ENCODE data around the gene CREG2. TPM values are rescaled to one million over a fixed set of nuclear protein-coding genes. Genes with fewer than 3 reads are reported as not detected.

Gene CREG2
- total and polyA plus RNA-seq, 4 experiments from 2014 or later = 0.32 TPM; not detected in 3

- H3K27ac ChIP-seq (ENCODE audit: low read depth, low read length) = no peak overlapping the region
- no peaks in the 10 kb centered on the region for H3K36me3 Mint-ChIP-seq
- peaks cover 22 to 33% (median 30%) of the 10 kb centered on the region in 4 donors for H3K4me1 Mint-ChIP-seq
- no peak overlapping the region for H3K4me3 ChIP-seq (ENCODE audit: low read length in 2 of 2)
- ChIA-PET CTCF (ENCODE audit: partially characterized antibody) (interaction anchor here (0.7 to 8.5 kb wide), 43 partner anchors 9 to 899 kb away, joined by 3 to 124 read pairs (median 6); partner anchors contain the start of genes CREG2 and RNF149), POLR2A (ENCODE audit: partially characterized antibody) (interaction anchor here (1.0 to 2.6 kb wide), 6 partner anchors 10 to 33 kb away, joined by 3 to 18 read pairs (median 9); partner anchors contain the start of gene RNF149)
- peaks cover 0 to 4% (median 0%) of the 10 kb centered on the region in 8 donors for H3K9me3 Mint-ChIP-seq
- H3K4me1 ChIP-seq (ENCODE audit: insufficient read depth, low read length) = peaks cover 26% of the 10 kb centered on the region
- H3K27me3 Mint-ChIP-seq = no peaks in the 10 kb centered on the region
- no peaks in the 10 kb centered on the region for H3K36me3 ChIP-seq (ENCODE audit: insufficient read depth, low read length)
- H3K27ac Mint-ChIP-seq = peak overlapping the region in 4 of 7 donors; percentile 25 to 65 (median 56)
- H3K9me3 ChIP-seq (ENCODE audit: control insufficient read depth in 1 of 2, low read length in 2 of 2) = no peaks in the 10 kb centered on the region
- peak in 1 of 5 donors; percentile 15 for DNase-seq
- no peaks in the 10 kb centered on the region for H3K27me3 ChIP-seq (ENCODE audit: insufficient read depth, low read length)
- peak overlapping the region in 7 of 8 donors; percentile 3 to 83 (median 58) for H3K4me3 Mint-ChIP-seq
- intact Hi-C loops (cut with micrococcal nuclease) = no loop called here
Measured at GRCh38 chr2:101341421-101341820, 45.9 kb downstream of the CREG2 start.

- H3K27me3 ChIP-seq (ENCODE audit: insufficient read depth, low read length) = no peaks in the 10 kb centered on the region
- H3K9me3 ChIP-seq (ENCODE audit: control insufficient read depth in 1 of 2, low read length in 2 of 2) = no peaks in the 10 kb centered on the region
- no peaks in the 10 kb centered on the region for H3K36me3 Mint-ChIP-seq
- H3K27ac Mint-ChIP-seq = peak overlapping the region in 1 of 7 donors; percentile 10
- H3K4me3 ChIP-seq (ENCODE audit: low read length in 2 of 2) = no peak overlapping the region
- DNase-seq = no peak
- H3K27ac ChIP-seq (ENCODE audit: low read depth, low read length) = no peak overlapping the region
- no peaks in the 10 kb centered on the region for H3K27me3 Mint-ChIP-seq
- H3K4me1 ChIP-seq (ENCODE audit: insufficient read depth, low read length) = peaks cover 26% of the 10 kb centered on the region
- intact Hi-C loops (cut with micrococcal nuclease) = no loop called here
- CTCF ChIA-PET (ENCODE audit: partially characterized antibody) = interaction anchor here (1.0 to 8.5 kb wide), 10 partner anchors 9 to 48 kb away, joined by 3 to 124 read pairs (median 20); partner anchors contain the start of gene CREG2
- H3K9me3 Mint-ChIP-seq = peaks cover 0 to 4% (median 0%) of the 10 kb centered on the region in 8 donors
- POLR2A ChIA-PET (ENCODE audit: partially characterized antibody) = interaction anchor here (0.7 to 1.1 kb wide), 3 partner anchors 9 to 11 kb away, joined by 3 read pairs; no protein-coding TSS in a partner anchor
- peak overlapping the region in 1 of 8 donors; percentile 5 for H3K4me3 Mint-ChIP-seq
- no peaks in the 10 kb centered on the region for H3K36me3 ChIP-seq (ENCODE audit: insufficient read depth, low read length)
- H3K4me1 Mint-ChIP-seq = peaks cover 22 to 33% (median 30%) of the 10 kb centered on the region in 4 donors
Measured at GRCh38 chr2:101340141-101340551, 47.2 kb downstream of the CREG2 start.

- POLR2A ChIA-PET (ENCODE audit: partially characterized antibody) = no interaction called here
- Mint-ChIP-seq H3K36me3 (no peaks in the 10 kb centered on the region), H3K4me3 (no peak overlapping the region), H3K27me3 (no peaks in the 10 kb centered on the region), H3K27ac (no peak overlapping the region), H3K9me3 (peaks cover 0 to 4% (median 0%) of the 10 kb centered on the region in 8 donors), H3K4me1 (peaks cover 22 to 33% (median 29%) of the 10 kb centered on the region in 4 donors)
- H3K27me3 ChIP-seq (ENCODE audit: insufficient read depth, low read length) = no peaks in the 10 kb centered on the region
- no peaks in the 10 kb centered on the region for H3K9me3 ChIP-seq (ENCODE audit: control insufficient read depth in 1 of 2, low read length in 2 of 2)
- no peak overlapping the region for H3K4me3 ChIP-seq (ENCODE audit: low read length in 2 of 2)
- CTCF ChIA-PET (ENCODE audit: partially characterized antibody) = interaction anchor here (0.7 to 8.5 kb wide), 5 partner anchors 9 to 49 kb away, joined by 3 to 124 read pairs (median 3); partner anchors contain the start of gene CREG2
- peaks cover 26% of the 10 kb centered on the region for H3K4me1 ChIP-seq (ENCODE audit: insufficient read depth, low read length)
- DNase-seq = no peak
- no peak overlapping the region for H3K27ac ChIP-seq (ENCODE audit: low read depth, low read length)
- intact Hi-C loops (cut with micrococcal nuclease) = no loop called here
- no peaks in the 10 kb centered on the region for H3K36me3 ChIP-seq (ENCODE audit: insufficient read depth, low read length)
Measured at GRCh38 chr2:101339266-101339880, 47.9 kb downstream of the CREG2 start.

GRCh38 chr2:101337877-101338276 lies 49.4 kb downstream of the CREG2 start:
- Mint-ChIP-seq H3K27me3 (no peaks in the 10 kb centered on the region), H3K27ac (peak overlapping the region in 1 of 7 donors; percentile 33), H3K4me3 (no peak overlapping the region), H3K9me3 (peaks cover 0 to 4% (median 0%) of the 10 kb centered on the region in 8 donors), H3K36me3 (no peaks in the 10 kb centered on the region), H3K4me1 (peaks cover 21 to 42% (median 27%) of the 10 kb centered on the region in 4 donors)
- ChIA-PET CTCF (ENCODE audit: partially characterized antibody) (interaction anchor here (1.0 to 1.2 kb wide), 3 partner anchors 9 to 24 kb away, joined by 3 to 5 read pairs (median 4); no protein-coding TSS in a partner anchor), POLR2A (ENCODE audit: partially characterized antibody) (no interaction called here)
- H3K27ac ChIP-seq (ENCODE audit: low read depth, low read length) = no peak overlapping the region
- H3K4me1 ChIP-seq (ENCODE audit: insufficient read depth, low read length) = peaks cover 38% of the 10 kb centered on the region
- no peaks in the 10 kb centered on the region for H3K36me3 ChIP-seq (ENCODE audit: insufficient read depth, low read length)
- no peak for DNase-seq
- H3K4me3 ChIP-seq (ENCODE audit: low read length in 2 of 2) = no peak overlapping the region
- no peaks in the 10 kb centered on the region for H3K27me3 ChIP-seq (ENCODE audit: insufficient read depth, low read length)
- no peaks in the 10 kb centered on the region for H3K9me3 ChIP-seq (ENCODE audit: control insufficient read depth in 1 of 2, low read length in 2 of 2)
- intact Hi-C loops (cut with micrococcal nuclease) = no loop called here

GRCh38 chr2:101332885-101333766 lies 54.2 kb downstream of the CREG2 start:
- H3K4me1 Mint-ChIP-seq = peaks cover 6 to 33% (median 10%) of the 10 kb centered on the region in 4 donors
- no peaks in the 10 kb centered on the region for H3K36me3 ChIP-seq (ENCODE audit: insufficient read depth, low read length)
- peak overlapping the region in 2 of 8 donors; percentile 26 to 35 for H3K4me3 Mint-ChIP-seq
- H3K9me3 Mint-ChIP-seq = peaks cover 0 to 4% (median 0%) of the 10 kb centered on the region in 8 donors
- intact Hi-C loops (cut with micrococcal nuclease) = no loop called here
- POLR2A ChIA-PET (ENCODE audit: partially characterized antibody) = interaction anchor here (0.7 to 7.7 kb wide), 4 partner anchors 15 to 26 kb away, joined by 3 to 247 read pairs (median 4); partner anchors contain the start of gene RNF149
- no peaks in the 10 kb centered on the region for H3K27me3 Mint-ChIP-seq
- H3K27me3 ChIP-seq (ENCODE audit: insufficient read depth, low read length) = no peaks in the 10 kb centered on the region
- no peaks in the 10 kb centered on the region for H3K36me3 Mint-ChIP-seq
- peaks cover 60% of the 10 kb centered on the region for H3K4me1 ChIP-seq (ENCODE audit: insufficient read depth, low read length)
- H3K27ac Mint-ChIP-seq = peak overlapping the region in 3 of 7 donors; percentile 38 to 87 (median 76)
- no peak for DNase-seq
- no peaks in the 10 kb centered on the region for H3K9me3 ChIP-seq (ENCODE audit: control insufficient read depth in 1 of 2, low read length in 2 of 2)
- no peak overlapping the region for H3K4me3 ChIP-seq (ENCODE audit: low read length in 2 of 2)
- no peak overlapping the region for H3K27ac ChIP-seq (ENCODE audit: low read depth, low read length)
- CTCF ChIA-PET (ENCODE audit: partially characterized antibody) = interaction anchor here (0.8 to 6.7 kb wide), 7 partner anchors 9 to 498 kb away, joined by 3 to 64 read pairs (median 7); partner anchors contain the start of genes CREG2 and RNF149

GRCh38 chr2:101331202-101331601 lies 56.1 kb downstream of the CREG2 start:
- no peak for DNase-seq
- no peaks in the 10 kb centered on the region for H3K9me3 ChIP-seq (ENCODE audit: control insufficient read depth in 1 of 2, low read length in 2 of 2)
- peak overlapping the region in 2 of 7 donors; percentile 69 to 88 for H3K27ac Mint-ChIP-seq
- no peaks in the 10 kb centered on the region for H3K9me3 Mint-ChIP-seq
- H3K36me3 Mint-ChIP-seq = no peaks in the 10 kb centered on the region
- peaks cover 5 to 31% (median 7%) of the 10 kb centered on the region in 4 donors for H3K4me1 Mint-ChIP-seq
- ChIA-PET POLR2A (ENCODE audit: partially characterized antibody) (interaction anchor here (0.9 to 7.7 kb wide), 6 partner anchors 9 to 79 kb away, joined by 3 to 247 read pairs (median 12); partner anchors contain the start of genes CNOT11 and RNF149), CTCF (ENCODE audit: partially characterized antibody) (interaction anchor here (1.7 to 6.7 kb wide), 4 partner anchors 11 to 57 kb away, joined by 6 to 64 read pairs (median 13); no protein-coding TSS in a partner anchor)
- intact Hi-C loops (cut with micrococcal nuclease) = no loop called here
- H3K4me1 ChIP-seq (ENCODE audit: insufficient read depth, low read length) = peaks cover 78% of the 10 kb centered on the region
- H3K4me3 Mint-ChIP-seq = peak overlapping the region in 3 of 8 donors; percentile 34 to 75 (median 39)
- H3K27me3 Mint-ChIP-seq = no peaks in the 10 kb centered on the region
- peak overlapping the region; percentile 52 for H3K27ac ChIP-seq (ENCODE audit: low read depth, low read length)
- no peaks in the 10 kb centered on the region for H3K36me3 ChIP-seq (ENCODE audit: insufficient read depth, low read length)
- H3K27me3 ChIP-seq (ENCODE audit: insufficient read depth, low read length) = no peaks in the 10 kb centered on the region
- no peak overlapping the region for H3K4me3 ChIP-seq (ENCODE audit: low read length in 2 of 2)

All from CD4-positive, alpha-beta memory T cell (primary cell).